NCI-H2081 treated with DMSO at 0.1 percent for 48 hours (cell line): ENCODE data around the gene BNC2.

ENCODE experiments used
- DNase-seq: peaks from one replicate; lab custom pipeline; 2025; lab: John Stamatoyannopoulos, UW

BNC2 gene

DNA sequence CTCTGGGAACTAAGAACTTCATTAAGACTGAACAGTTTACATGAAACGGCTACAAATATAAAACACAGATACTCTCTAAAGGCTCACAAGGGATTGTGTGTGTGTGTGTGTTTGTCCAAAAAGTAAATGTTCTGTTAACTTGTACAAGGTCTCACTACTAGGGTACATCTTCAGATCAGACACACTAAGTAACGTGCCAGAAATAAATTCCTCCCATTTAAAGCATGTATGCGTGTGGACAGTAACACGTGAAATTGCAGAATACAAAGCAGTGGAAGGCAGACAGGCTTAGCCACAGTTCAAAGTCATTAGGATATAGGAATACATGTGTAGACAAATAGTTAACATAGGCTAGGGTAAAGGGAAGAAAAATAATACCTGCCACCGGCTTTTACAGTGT is 1.8 kb downstream of the BNC2 start:
- no peak for DNase-seq

DNA sequence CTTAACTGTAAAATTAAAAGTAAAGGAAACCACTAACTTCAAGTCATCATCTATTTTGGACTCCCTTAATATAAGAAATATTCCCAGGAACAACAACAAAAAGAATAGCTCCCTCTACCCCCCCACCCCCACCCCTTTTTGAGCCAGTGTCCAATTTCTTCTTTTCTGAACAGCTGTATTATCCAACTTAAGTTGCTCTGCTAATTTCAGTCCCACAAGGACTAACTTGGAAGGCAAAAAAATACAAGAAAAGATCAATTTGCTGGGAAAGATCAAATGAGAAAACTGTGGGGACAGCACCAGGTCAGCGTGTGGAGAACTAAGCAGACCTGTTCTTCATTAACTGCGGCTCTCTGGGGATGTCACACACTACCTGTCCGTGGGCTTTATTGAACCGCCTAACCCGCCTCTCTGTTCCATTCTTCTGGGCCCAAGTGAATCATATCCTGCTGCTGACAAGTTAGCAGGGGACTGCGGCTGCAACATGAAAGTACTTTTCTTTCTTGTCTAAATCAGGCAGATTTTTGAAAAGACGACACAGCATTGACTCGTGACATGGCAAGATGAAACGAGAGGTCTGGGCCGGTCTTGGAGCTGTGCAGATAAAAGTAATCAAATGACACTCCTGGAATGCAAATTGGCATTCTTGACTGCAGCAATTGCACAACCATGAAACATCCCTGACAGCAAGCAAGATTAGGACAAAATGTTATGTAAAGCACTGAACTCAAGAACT is 2.7 kb downstream of the BNC2 start:
- no peak for DNase-seq

DNA sequence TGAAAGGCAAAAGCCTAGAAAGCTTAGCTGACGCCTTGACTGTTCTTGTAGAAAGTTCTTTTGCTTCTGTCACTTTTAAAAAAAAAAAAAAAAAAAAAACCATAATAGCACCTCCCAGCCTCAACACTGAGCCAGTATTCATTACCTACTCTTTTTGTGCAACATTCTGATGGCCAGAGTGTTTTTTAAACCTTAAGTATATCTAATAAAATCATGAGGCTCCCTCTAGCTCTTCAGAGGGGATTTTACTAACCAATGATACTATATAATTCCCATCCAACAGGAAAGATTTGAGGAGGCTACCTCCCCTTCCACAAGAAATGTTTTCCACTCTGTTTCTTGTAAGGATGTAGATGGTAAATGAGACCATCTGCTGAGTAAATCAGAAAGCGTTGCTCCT is 3.9 kb downstream of the BNC2 start:
- DNase-seq = no peak

DNA sequence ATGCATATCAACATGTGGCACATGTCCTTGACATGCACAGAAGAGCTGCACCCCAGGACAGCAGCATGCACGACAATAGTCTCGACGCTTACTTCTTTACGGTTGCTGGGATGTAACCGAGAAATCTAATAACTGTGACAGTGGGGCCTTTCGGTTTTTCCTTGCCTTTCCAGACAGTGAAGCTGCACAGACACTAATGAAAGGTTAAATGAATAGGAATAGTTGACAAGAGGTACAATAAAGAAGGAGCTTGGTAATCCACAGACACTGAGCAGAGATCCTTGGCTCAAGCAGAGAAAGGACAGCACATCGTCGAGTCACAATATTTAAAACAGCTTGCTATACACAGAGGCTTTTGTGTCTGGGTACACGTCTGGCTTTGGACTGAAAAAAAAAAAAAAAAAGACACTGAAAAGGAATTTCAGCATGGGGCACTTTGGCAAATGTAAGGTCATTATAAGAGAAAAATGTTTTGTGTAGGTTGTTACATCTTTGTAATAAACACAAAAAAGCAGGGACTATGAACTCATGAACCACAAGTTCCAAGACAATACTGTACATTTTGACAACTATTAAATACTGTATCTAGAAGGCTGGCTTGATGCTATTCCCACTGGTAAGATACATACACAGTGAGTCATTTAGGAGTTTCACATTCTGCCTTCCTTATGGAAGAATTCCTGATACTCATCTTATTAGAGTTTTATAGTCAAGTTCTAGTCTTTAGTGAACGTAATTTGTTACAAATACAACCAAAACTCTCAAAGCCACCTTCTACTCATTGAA is 5.6 kb downstream of the BNC2 start:
- no peak for DNase-seq

GRCh38 chr9:16848179-16848578 is 22.3 kb downstream of the BNC2 start:
- no peak for DNase-seq

DNA sequence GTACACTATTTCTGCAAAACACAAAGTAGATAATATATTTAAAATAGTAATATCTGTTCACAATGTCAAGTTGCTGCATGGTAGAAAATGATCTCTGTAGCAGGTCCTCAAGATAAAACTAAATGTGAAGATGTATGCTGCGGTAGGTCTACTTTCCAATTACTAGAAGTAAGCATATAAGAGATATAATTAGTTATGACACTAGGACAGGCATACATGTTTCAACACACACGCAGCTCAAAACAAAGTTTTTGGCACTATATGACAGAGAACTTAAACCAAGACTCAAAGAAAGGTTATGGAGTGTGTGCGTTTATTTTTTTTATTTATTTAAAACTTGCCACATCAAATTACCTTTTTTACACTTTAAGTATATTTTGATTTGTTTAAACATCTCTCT is 23.5 kb downstream of the BNC2 start:
- DNase-seq = no peak

DNA sequence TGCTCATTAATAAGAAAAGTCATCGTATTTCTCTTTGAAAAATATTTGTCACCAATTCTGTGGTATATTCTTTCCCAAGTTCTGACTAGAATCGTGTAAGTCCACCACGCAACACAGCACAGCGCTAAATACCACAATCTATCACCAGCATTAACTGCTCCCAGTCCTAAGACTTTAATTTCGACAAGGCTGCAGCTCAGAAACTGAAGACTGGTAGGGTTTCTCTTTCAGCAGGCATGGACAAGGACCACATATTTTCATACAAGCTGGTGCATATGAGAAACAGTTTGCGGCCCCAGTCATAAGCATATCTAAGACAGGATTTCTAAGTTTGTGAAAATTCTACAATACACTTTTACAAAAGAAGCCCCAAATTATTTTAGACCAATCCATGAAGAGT is 24.1 kb downstream of the BNC2 start:
- no peak for DNase-seq

DNA sequence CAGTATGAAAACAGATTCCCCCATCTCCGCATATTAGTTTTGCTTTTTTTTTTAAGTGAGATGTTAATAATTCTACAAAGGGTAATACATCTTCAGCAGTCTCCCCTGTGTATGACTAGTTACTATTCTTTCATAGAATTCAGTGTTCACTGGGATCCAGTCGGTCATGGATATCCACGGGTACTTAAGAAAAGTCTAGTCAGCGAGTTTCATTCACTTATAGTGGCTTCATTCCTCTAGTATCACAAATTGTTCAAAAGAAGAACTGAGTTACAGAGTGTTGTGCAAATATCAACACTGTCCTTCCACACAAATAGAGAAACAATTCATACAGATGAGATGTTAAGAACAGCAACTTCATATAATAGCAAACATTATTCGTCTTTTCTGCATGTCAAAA is 35.7 kb downstream of the BNC2 start:
- no peak for DNase-seq

DNA sequence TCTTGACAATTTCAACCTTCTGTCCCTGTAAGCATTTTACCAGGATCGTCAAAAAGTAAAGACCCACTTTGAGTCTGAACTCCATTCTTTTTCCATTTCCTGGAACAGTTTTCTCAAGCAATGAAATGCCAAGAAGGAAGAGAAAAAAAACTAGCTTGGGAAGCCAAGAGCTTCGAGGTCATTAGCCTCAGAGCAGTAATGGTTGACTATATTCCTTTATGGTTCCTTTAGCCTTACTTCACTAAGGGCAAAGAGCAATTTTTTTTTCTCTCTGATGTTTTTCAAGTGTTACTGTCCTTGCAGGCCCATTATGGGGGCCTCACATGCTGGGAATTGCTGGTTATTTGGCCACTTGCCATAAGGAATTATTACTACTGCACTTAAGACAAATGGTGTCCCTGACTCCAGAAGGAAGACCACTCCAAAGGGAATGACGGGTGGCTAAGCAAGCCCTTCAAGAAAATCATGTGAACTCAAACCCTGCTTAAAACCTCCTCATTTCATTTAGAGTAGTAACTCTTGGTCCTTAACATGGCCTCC is 37.1 kb downstream of the BNC2 start:
- no peak for DNase-seq

DNA sequence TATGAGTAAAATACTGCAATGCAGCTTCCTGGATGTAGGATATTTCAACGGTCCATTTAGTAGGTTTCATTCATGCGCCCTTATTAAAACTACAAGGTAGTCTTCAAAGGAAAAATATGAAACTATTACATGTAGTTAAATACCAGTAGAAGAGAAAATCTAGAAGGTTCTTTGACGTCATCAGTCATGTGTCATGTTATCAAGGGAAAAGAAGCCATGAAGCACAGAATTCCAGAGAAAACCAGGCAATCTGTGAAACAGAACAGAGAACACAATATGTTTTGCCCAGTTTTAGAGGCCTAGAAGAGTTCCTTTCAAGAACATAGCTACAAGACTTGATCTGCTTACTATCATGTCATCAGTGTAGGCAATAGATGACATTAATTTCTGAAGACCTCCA is 38.4 kb downstream of the BNC2 start:
- DNase-seq = no peak

- DNase-seq = no peak
Measured at GRCh38 chr9:16830806-16831205, 39.7 kb downstream of the BNC2 start.

DNA sequence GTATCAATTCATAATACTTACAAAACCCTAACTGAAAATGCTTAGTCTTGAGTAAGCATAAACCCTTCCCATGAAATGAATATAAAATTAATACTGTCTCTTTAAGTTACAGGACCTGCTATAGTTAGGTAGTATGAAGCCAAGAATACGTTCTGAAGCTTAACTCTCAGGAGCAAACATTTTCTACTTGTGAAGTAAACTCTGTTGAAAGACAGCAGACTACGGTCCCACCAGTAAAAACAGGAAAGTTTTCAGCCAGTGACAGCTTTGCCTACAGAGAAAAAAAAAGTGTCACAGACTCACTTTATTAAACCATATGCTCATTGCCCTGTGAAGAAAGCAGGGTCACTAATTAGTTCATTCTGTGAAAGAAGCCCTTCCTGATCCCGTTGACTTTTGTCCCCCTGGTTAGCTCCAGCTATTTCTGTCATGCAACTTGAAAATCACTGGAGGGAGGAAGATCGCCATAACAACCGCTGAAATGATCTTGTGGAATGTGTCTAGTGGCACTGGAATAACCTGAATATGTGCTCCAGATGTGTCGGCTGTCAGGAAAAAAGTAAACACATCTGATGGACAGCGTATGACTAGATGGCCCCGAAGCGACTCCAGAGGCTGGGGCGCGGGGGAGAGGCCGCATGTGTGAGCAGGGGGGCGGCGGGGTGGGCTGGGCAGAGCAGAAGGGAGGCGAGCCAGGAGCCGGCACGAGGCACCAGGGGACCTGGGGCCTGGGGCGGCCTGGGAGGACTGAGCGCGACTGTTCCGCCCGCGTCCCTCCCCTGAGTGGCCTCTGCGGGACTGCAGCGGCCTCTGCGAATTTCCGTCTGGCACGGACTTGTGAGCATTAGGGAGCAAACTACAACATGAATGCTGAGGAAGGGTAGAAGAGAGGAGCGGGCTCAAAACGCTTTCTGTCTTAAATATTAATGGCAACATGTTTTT is 41.9 kb downstream of the BNC2 start:
- DNase-seq = no peak

- DNase-seq = no peak
Measured at GRCh38 chr9:16825971-16826625, 44.4 kb downstream of the BNC2 start.

- DNase-seq = no peak
Measured at GRCh38 chr9:16825331-16825725, 45.1 kb downstream of the BNC2 start.

DNA sequence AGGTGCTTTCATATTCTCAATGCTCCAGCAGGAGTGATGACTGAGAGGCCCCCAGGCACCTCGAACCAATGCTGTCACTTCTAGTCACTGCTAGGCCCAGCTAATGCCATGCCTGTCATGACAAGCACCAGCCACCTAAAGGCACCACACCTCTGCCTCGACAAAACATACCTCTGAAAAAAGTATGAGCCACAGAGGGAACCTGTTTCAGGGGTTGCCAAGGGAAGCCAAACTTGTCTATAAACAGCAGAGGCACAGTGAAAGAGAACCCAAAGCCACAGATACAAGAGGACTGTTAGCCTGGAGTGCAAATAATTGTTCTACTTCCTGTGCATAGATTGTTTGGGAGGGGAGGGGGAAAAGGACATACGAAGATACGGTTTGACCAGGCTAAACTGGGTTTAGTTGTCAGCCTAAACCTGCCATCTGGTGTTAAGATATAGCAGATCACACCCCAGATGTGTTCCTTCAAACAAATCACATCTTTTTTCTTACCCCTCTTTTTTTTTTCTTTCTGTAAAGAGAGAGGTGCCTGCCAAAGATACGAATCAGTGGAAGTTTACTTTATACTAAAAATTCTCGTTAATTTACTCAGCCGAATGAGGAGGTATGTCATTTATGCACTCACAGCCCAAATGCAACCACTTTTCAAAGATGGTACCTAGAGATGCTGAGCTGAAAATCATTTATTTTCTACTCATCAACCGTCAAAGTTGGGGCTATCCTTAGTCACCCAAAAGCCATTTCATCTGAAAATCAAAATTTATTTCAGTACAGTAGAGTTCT is 45.7 kb downstream of the BNC2 start:
- peak; percentile 28 for DNase-seq

DNA sequence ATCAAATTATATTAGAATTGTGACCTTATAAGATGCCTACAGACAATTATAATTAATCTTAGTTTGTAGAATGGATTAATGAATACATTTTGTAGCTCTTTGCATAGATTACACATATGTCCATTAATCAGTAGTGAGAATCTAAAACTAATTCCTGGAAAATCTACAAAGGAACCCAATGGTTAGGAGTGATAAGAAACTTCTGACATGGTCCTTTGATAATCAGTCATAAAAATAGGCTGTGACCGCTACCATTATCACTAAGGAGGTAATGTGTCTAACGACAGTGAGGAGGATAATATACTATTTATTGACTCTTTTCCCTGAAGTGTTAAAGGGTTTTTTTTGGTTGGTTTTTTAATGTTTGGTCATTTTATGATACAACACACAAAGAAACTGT is 46.6 kb downstream of the BNC2 start:
- no peak for DNase-seq

GRCh38 chr9:16821344-16821743 is 49.1 kb downstream of the BNC2 start:
- DNase-seq = no peak

GRCh38 chr9:16817514-16817913 is 53.0 kb downstream of the BNC2 start:
- DNase-seq = no peak

GRCh38 chr9:16817002-16817401 is 53.5 kb downstream of the BNC2 start:
- DNase-seq = no peak

GRCh38 chr9:16816011-16816410 is 54.5 kb downstream of the BNC2 start:
- DNase-seq = peak; percentile 54

- DNase-seq = no peak
Measured at GRCh38 chr9:16815079-16815478, 55.4 kb downstream of the BNC2 start.
